Common myeloid progenitor, CD34-positive (primary cell): Measurements from ENCODE around the gene TMEM150B.

Experiments
- CTCF ChIA-PET: fragments of 350-600 bp; sonication (Branson Sonifier 250); formaldehyde crosslinking; loops from one replicate; lab custom pipeline; 2021; ENCODE audit warnings: antibody characterized with exemption; lab: Charles Lee
- POLR2A ChIA-PET: fragments of 350-600 bp; sonication (Branson Sonifier 250); formaldehyde crosslinking; loops from one replicate; lab custom pipeline; 2021; ENCODE audit warnings: antibody characterized with exemption; lab: Charles Lee
- DNase-seq, 3 donors: peaks; one replicate each; pipeline versions ENCODE4 v3.0.0 to v3.0.0-alpha.2; 2013
- H3K27ac ChIP-seq, 2 experiments: 1 replicate in 1 of 2; 2 replicates in 1 of 2; pipeline ENCODE4 v1.7.0; 2013; ENCODE audit warnings: inconsistent platforms in 2 of 2, low read length in 2 of 2, mild to moderate bottlenecking in 2 of 2, low read depth in 1 of 2, moderate library complexity in 1 of 2; ENCODE audit not compliant: severe bottlenecking in 2 of 2, insufficient read depth in 1 of 2, poor library complexity in 1 of 2
- H3K27me3 ChIP-seq, 5 experiments: replicated peaks in 2 of 5; 1 replicate in 3 of 5; 2 replicates in 2 of 5; pipeline versions ENCODE4 v1.6.1 to v1.7.0; 2013; ENCODE audit warnings: low read length in 4 of 5, mild to moderate bottlenecking in 2 of 5, moderate library complexity in 2 of 5, inconsistent platforms in 1 of 5; ENCODE audit not compliant: insufficient read depth in 5 of 5, control insufficient read depth in 4 of 5
- H3K36me3 ChIP-seq, 4 experiments: 1 replicate in 2 of 4; 2 replicates in 2 of 4; pipeline versions ENCODE4 v1.6.1 to v1.7.0; 2013; ENCODE audit warnings: low read length in 3 of 4, control low read depth in 1 of 4, mild to moderate bottlenecking in 1 of 4; ENCODE audit not compliant: control insufficient read depth in 4 of 4, insufficient read depth in 4 of 4
- H3K4me1 ChIP-seq, 4 experiments: 1 replicate in 3 of 4; 2 replicates in 1 of 4; pipeline versions ENCODE4 v1.6.1 to v1.7.1; 2013; ENCODE audit warnings: low read length in 3 of 4, mild to moderate bottlenecking in 3 of 4, control low read depth in 1 of 4, inconsistent platforms in 1 of 4, moderate library complexity in 1 of 4; ENCODE audit not compliant: control insufficient read depth in 4 of 4, insufficient read depth in 4 of 4; ENCODE audit errors: control extremely low read depth in 1 of 4
- H3K4me3 ChIP-seq, 7 experiments: 1 replicate in 4 of 7; 2 replicates in 3 of 7; pipeline versions ENCODE4 v1.5.1 to v1.7.0; 2013; ENCODE audit warnings: mild to moderate bottlenecking in 7 of 7, low read length in 6 of 7, moderate library complexity in 6 of 7, inconsistent platforms in 2 of 7, low read depth in 2 of 7, control low read depth in 1 of 7; ENCODE audit not compliant: insufficient read depth in 4 of 7, control insufficient read depth in 1 of 7; ENCODE audit errors: extremely low read depth in 1 of 7
- H3K9me3 ChIP-seq, 5 experiments: 1 replicate in 4 of 5; 2 replicates in 1 of 5; pipeline versions ENCODE4 v1.6.1 to v1.7.1; 2013; ENCODE audit warnings: low read length in 4 of 5, mild to moderate bottlenecking in 2 of 5, inconsistent platforms in 1 of 5, low read depth in 1 of 5, moderate library complexity in 1 of 5; ENCODE audit not compliant: control insufficient read depth in 4 of 5, insufficient read depth in 2 of 5; ENCODE audit errors: control extremely low read depth in 1 of 5
- WGBS: methylation state at CpG from one replicate; pipeline ENCODE4 v1.1.5; 2013; ENCODE audit not compliant: insufficient coverage; 5-methylcytosine and 5-hydroxymethylcytosine counted together

TMEM150B gene

DNA sequence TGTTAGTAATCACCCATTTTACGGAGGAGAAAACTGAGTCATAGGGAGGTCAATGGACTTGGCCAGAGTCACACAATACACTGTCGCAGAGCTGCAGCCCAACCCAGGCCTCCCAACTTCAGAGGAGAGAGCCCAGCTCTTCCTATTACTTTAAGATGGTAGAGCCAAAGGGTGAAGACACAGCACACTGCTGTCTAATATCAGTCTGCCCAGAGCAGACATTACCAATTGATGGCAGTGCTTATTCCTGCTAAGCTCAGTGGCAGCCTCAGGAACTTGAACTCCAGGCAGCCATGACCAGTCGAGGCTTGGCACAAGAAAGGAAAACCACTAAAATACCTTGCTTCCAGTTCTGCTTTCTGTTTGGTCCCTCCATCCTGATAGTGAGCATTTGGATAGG, 18.4 kb downstream of the TMEM150B start:
- Histone ChIP-seq H3K36me3 (peaks cover 0 to 24% (median 8%) of the 10 kb centered on the region in 4 experiments), H3K27me3 (no peaks in the 10 kb centered on the region), H3K27ac (no peak overlapping the region), H3K9me3 (no peaks in the 10 kb centered on the region), H3K4me3 (no peak overlapping the region), H3K4me1 (peaks cover 0 to 13% (median 7%) of the 10 kb centered on the region in 4 experiments)
- no peak for DNase-seq
- ChIA-PET POLR2A (no interaction called here), CTCF (interaction anchor here (0.9 to 1.2 kb wide), 3 partner anchors 12 to 78 kb away, joined by 3 to 4 read pairs (median 4); partner anchors contain the start of gene TMEM238)
- 100% methylated on average over 2 of the region's 3 CpGs for WGBS

DNA sequence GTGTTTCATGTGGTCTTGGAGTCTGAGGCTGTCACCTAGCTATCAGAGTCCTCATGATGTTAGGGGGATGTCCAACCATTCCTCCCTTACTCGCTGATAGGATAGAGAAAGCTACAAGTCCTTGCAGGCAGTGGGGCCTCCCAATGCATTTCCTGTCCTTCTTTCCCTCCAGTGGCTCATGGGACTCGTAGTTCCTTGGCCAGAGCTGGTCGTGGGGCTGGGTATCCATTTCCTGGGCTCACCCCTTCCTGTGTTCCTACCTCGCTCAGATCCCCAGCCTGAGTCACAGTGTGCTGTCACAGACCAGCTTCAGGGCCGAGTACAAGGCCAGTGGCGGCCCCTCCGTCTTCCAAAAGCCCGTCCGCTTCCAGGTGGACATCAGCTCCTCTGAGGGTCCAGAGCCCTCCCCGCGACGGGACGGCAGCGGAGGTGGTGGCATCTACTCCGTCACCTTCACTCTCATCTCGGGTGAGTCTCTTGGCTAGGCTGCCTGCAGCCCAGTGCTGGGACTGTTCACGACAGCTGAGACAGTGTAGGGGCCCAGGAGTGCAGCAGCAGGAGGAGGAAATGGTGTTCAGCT, 19.1 kb downstream of the TMEM150B start:
- DNase-seq: no peak
- H3K4me1 ChIP-seq: peaks cover 0 to 18% (median 11%) of the 10 kb centered on the region in 4 experiments
- H3K27ac ChIP-seq: no peak overlapping the region
- WGBS: 94% methylated on average over 17 of the region's 17 CpGs
- H3K27me3 ChIP-seq: no peaks in the 10 kb centered on the region
- no peak overlapping the region for H3K4me3 ChIP-seq
- POLR2A ChIA-PET: no interaction called here
- H3K36me3 ChIP-seq: peaks cover 0 to 24% (median 8%) of the 10 kb centered on the region in 4 experiments
- CTCF ChIA-PET: interaction anchor here (0.9 to 1.2 kb wide), 3 partner anchors 12 to 78 kb away, joined by 3 to 4 read pairs (median 4); partner anchors contain the start of gene TMEM238
- H3K9me3 ChIP-seq: no peaks in the 10 kb centered on the region

DNA sequence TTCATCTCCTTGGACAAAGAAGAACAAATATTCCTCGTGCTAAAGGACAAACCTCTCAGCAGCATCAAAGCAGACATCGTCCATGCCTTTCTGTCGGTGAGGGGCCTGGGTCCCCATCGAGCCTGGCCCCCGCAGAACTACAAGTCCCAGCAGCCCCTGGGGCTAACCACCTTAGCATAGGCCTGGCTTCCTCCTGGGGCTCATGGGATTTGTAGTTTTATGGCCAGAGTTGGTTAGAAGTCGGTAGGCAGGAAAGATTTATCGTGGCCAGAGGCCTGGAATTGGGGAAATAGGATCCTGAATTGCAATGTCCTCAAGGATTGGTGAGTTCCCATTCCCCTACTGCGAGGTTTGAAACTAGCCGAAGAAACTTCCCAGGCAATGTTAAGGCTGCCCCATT, 19.6 kb downstream of the TMEM150B start:
- no peak overlapping the region for H3K4me3 ChIP-seq
- peaks cover 0 to 18% (median 11%) of the 10 kb centered on the region in 4 experiments for H3K4me1 ChIP-seq
- no peak overlapping the region for H3K27ac ChIP-seq
- H3K36me3 ChIP-seq: peaks cover 0 to 24% (median 8%) of the 10 kb centered on the region in 4 experiments
- DNase-seq: peak in 2 of 3 donors; percentile 66 to 72
- POLR2A ChIA-PET: no interaction called here
- CTCF ChIA-PET: interaction anchor here (1.1 to 1.2 kb wide), 2 partner anchors 13 to 79 kb away, joined by 4 read pairs; partner anchors contain the start of gene TMEM238
- no peaks in the 10 kb centered on the region for H3K27me3 ChIP-seq
- WGBS: 83% methylated on average over 8 of the region's 9 CpGs
- no peaks in the 10 kb centered on the region for H3K9me3 ChIP-seq

DNA sequence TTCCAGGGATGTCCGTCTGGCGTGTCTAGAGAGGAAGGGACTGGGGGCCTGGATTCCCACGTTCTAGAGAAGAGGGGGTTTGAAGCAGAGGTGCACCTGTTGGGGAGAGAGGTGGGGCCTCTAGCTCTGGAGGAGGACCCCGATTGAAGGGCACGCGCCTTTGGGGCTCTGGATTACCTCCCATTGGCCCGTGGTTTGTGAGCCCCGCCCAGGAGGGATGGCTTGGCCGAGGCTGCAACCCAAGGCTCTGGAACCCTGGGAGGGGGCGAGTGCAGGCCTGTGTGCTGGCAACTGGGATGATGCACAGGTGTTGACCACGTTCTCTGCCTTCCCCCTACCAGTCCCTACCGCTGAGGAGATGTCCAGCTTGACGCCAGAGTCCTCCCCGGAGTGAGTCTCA, 20.2 kb downstream of the TMEM150B start:
- Histone ChIP-seq H3K4me3 (no peak overlapping the region), H3K36me3 (peaks cover 0 to 21% (median 8%) of the 10 kb centered on the region in 4 experiments), H3K27ac (no peak overlapping the region), H3K9me3 (no peaks in the 10 kb centered on the region), H3K27me3 (no peaks in the 10 kb centered on the region), H3K4me1 (peaks cover 0 to 18% (median 11%) of the 10 kb centered on the region in 4 experiments)
- WGBS: 94% methylated on average over 10 of the region's 14 CpGs
- DNase-seq: no peak
- CTCF ChIA-PET: no interaction called here
- POLR2A ChIA-PET: no interaction called here

DNA sequence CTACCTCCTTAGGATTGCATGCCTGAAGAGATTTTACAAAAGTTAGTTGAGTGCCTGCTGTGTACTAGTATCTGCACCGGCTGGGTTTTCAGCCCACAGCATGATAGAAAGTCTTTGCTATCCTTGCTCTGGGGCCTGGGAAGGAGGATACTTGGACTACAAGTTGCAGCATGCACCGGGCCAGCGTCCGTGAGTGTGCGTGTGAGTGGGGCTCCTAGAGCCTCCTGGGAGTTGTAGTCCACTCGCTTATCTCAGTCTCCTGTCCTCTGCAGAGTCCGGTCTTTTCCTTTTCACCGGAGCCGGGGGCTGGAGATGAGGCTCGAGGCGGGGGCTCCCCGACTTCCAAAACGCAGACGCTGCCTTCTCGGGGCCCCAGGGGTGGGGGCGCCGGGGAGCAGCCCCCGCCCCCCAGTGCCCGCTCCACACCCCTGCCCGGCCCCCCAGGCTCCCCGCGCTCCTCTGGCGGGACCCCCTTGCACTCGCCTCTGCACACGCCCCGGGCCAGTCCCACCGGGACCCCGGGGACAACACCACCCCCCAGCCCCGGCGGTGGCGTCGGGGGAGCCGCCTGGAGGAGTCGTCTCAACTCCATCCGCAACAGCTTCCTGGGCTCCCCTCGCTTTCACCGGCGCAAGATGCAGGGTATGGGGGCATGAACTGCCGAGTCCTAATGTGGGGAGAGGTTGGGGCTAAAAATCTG, 20.7 kb downstream of the TMEM150B start:
- CTCF ChIA-PET: interaction anchor here (4.2 kb wide), 2 partner anchors 12 to 79 kb away, joined by 30 to 37 read pairs; partner anchors contain the start of gene TMEM238
- Histone ChIP-seq H3K27ac (no peak overlapping the region), H3K4me1 (peaks cover 0 to 18% (median 11%) of the 10 kb centered on the region in 4 experiments), H3K36me3 (peaks cover 0 to 16% (median 6%) of the 10 kb centered on the region in 4 experiments), H3K9me3 (no peaks in the 10 kb centered on the region), H3K4me3 (no peak overlapping the region), H3K27me3 (no peaks in the 10 kb centered on the region)
- POLR2A ChIA-PET: no interaction called here
- 98% methylated on average over 32 of the region's 39 CpGs for WGBS
- DNase-seq: peak in 2 of 3 donors; percentile 49 to 59

DNA sequence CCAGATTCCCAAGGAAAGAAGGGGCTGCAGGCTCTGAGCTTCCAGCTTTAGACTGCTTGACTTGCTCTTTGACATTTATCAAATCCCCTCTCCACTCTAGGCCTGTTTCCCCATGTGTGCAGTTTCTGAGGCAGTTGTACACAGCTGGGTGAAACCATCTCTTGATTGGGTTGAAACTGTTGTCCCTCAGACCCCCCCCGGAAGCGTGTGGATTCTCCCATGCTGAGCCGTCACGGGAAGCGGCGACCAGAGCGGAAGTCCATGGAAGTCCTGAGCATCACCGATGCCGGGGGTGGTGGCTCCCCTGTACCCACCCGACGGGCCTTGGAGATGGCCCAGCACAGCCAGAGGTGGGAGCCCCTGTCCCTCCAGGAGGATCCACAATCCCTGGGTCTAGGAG, 21.7 kb downstream of the TMEM150B start:
- no peak for DNase-seq
- Histone ChIP-seq H3K9me3 (no peaks in the 10 kb centered on the region), H3K27ac (no peak overlapping the region), H3K4me3 (no peak overlapping the region), H3K4me1 (peaks cover 0 to 18% (median 11%) of the 10 kb centered on the region in 4 experiments), H3K36me3 (peaks cover 0 to 9% (median 4%) of the 10 kb centered on the region in 4 experiments), H3K27me3 (no peaks in the 10 kb centered on the region)
- 97% methylated on average over 11 of the region's 11 CpGs for WGBS
- ChIA-PET CTCF (interaction anchor here (0.6 to 4.2 kb wide), 9 partner anchors 11 to 85 kb away, joined by 3 to 37 read pairs (median 6); partner anchors contain the start of genes KMT5C, PPP6R1, TMEM150B and TMEM238), POLR2A (interaction anchor here (0.9 kb wide), 1 partner anchor 36 kb away, joined by 4 read pairs; no protein-coding TSS in a partner anchor)
